ENCODE results near the gene LCP2. TPM values are rescaled to one million over a fixed set of nuclear protein-coding genes. Genes with fewer than 3 reads are reported as not detected.

The LCP2 gene
- total RNA-seq, 1 donor from 2014 or later: 0.09 TPM

DNA sequence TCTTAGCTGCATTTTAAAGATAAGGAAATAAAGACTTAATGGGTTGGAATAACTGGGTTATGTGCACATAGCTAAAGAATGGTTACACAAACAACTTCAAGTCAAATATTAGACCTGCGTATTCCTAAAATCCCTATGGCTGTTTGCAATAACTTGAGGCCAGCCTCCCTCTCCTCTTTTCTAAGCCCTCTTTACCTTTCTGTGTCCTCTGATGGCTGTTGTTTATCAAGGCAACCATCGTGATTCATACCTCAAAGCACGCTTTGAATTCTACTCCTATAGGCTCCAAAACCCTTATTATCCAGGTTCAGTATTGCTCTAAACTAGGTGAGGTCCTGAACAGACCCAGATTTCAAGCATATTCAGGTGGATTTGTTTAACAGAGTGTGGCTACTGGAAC lies 45.6 kb upstream of the LCP2 start:
- Histone ChIP-seq H3K9me3 (ENCODE audit: insufficient read depth, low read depth, low read length) (peaks cover 4% of the 10 kb centered on the region), H3K27ac (ENCODE audit: low read depth, low read length) (no peak overlapping the region), H3K79me2 (ENCODE audit: insufficient read depth, low read length) (no peaks in the 10 kb centered on the region), H4K20me1 (ENCODE audit: insufficient read depth, low read length) (no peaks in the 10 kb centered on the region), H3K9ac (ENCODE audit: low read length) (no peak overlapping the region), H3K4me2 (ENCODE audit: low read length) (no peak overlapping the region), H2AFZ (ENCODE audit: low read depth, low read length) (no peak overlapping the region), H3K4me3 (ENCODE audit: insufficient read depth, low read depth, low read length) (no peak overlapping the region), H3K36me3 (ENCODE audit: insufficient read depth, low read length) (no peaks in the 10 kb centered on the region), H3K27me3 (ENCODE audit: insufficient read depth, low read length) (peaks cover 3% of the 10 kb centered on the region), H3K4me1 (ENCODE audit: insufficient read depth, low read length) (no peaks in the 10 kb centered on the region)
- Mint-ChIP-seq H3K4me1 (ENCODE audit: low read depth, unreplicated experiment) (no peaks in the 10 kb centered on the region), H3K27me3 (ENCODE audit: low read depth, unreplicated experiment) (peaks cover 15% of the 10 kb centered on the region), H3K36me3 (ENCODE audit: low read depth, unreplicated experiment) (no peaks in the 10 kb centered on the region), H3K9me3 (ENCODE audit: unreplicated experiment) (peaks cover 4% of the 10 kb centered on the region), H3K27ac (ENCODE audit: unreplicated experiment) (no peak overlapping the region), H3K4me3 (ENCODE audit: unreplicated experiment) (no peak overlapping the region)
- FAIRE-seq: no peak
- no peak for TF ChIP-seq EZH2 (IDR thresholded peaks at IDR 0.05; ENCODE audit: insufficient read depth, low read length)
- TF ChIP-seq, protein P1, sequence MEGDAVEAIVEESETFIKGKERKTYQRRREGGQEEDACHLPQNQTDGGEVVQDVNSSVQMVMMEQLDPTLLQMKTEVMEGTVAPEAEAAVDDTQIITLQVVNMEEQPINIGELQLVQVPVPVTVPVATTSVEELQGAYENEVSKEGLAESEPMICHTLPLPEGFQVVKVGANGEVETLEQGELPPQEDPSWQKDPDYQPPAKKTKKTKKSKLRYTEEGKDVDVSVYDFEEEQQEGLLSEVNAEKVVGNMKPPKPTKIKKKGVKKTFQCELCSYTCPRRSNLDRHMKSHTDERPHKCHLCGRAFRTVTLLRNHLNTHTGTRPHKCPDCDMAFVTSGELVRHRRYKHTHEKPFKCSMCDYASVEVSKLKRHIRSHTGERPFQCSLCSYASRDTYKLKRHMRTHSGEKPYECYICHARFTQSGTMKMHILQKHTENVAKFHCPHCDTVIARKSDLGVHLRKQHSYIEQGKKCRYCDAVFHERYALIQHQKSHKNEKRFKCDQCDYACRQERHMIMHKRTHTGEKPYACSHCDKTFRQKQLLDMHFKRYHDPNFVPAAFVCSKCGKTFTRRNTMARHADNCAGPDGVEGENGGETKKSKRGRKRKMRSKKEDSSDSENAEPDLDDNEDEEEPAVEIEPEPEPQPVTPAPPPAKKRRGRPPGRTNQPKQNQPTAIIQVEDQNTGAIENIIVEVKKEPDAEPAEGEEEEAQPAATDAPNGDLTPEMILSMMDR (IDR thresholded peaks at IDR 0.05; ENCODE audit: insufficient read depth, low read depth, low read length): no peak
- DNase-seq (ENCODE audit: low read depth): no peak

DNA sequence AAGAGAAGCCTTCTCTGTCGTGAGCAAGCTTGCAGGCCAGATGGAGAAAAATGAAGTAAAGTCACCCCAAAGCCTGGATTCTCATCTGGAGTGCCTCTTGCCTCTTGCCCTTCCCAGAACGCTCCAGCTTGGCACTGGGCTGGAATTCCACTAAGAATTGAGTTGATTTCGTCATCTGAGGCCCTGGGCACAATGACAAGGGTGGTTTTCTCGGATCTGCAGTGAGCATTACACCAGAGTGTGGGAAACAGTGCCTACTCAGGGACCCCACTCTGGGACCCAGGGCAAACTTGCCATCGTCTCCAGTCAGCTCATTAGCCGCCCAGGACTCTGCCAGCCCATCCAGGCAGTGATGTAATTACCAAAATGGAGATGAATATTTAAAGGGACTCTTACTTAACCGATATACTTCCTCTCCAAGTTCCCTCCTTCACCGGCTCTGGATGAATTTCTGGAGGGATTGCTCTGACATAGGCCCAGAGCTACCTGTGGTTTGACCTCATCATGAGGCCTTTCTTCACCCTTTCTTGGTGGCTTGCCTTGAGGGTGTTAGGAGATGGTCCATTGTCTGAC lies 44.7 kb upstream of the LCP2 start:
- TF ChIP-seq, protein P1 (IDR thresholded peaks at IDR 0.05; ENCODE audit: insufficient read depth, low read depth, low read length): no peak
- TF ChIP-seq EZH2 (IDR thresholded peaks at IDR 0.05; ENCODE audit: insufficient read depth, low read length): no peak
- peaks cover 19% of the 10 kb centered on the region for H3K27me3 Mint-ChIP-seq (ENCODE audit: low read depth, unreplicated experiment)
- Histone ChIP-seq H3K9me3 (ENCODE audit: insufficient read depth, low read depth, low read length) (peaks cover 4% of the 10 kb centered on the region), H4K20me1 (ENCODE audit: insufficient read depth, low read length) (no peaks in the 10 kb centered on the region), H2AFZ (ENCODE audit: low read depth, low read length) (no peak overlapping the region), H3K27me3 (ENCODE audit: insufficient read depth, low read length) (no peaks in the 10 kb centered on the region), H3K27ac (ENCODE audit: low read depth, low read length) (no peak overlapping the region), H3K79me2 (ENCODE audit: insufficient read depth, low read length) (no peaks in the 10 kb centered on the region), H3K4me2 (ENCODE audit: low read length) (no peak overlapping the region), H3K9ac (ENCODE audit: low read length) (no peak overlapping the region), H3K36me3 (ENCODE audit: insufficient read depth, low read length) (no peaks in the 10 kb centered on the region), H3K4me1 (ENCODE audit: insufficient read depth, low read length) (no peaks in the 10 kb centered on the region), H3K4me3 (ENCODE audit: insufficient read depth, low read depth, low read length) (no peak overlapping the region)
- H3K27ac Mint-ChIP-seq (ENCODE audit: unreplicated experiment): no peak overlapping the region
- no peaks in the 10 kb centered on the region for H3K4me1 Mint-ChIP-seq (ENCODE audit: low read depth, unreplicated experiment)
- H3K4me3 Mint-ChIP-seq (ENCODE audit: unreplicated experiment): no peak overlapping the region
- FAIRE-seq (no peak), DNase-seq (ENCODE audit: low read depth) (no peak)
- H3K9me3 Mint-ChIP-seq (ENCODE audit: unreplicated experiment): peaks cover 4% of the 10 kb centered on the region
- no peaks in the 10 kb centered on the region for H3K36me3 Mint-ChIP-seq (ENCODE audit: low read depth, unreplicated experiment)

DNA sequence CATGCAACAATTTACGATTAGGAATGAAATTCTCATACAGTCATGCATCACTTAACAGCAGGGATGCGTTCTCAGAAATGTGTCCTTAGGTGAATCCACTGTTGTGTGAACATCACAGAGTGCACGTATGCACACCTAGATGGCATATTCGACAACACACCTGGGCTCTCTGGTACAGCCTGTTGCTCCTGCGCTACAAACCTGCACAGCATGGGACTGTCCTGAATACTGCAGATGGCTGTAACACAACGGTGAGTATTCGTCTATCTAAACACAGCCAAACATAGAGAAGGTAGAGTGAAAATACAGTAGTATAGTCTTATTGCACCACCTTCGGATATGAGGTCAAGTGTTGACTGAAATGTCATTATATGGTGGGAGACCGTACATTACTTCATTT lies 44.0 kb upstream of the LCP2 start:
- TF ChIP-seq, protein P1 (IDR thresholded peaks at IDR 0.05; ENCODE audit: insufficient read depth, low read depth, low read length): no peak
- TF ChIP-seq EZH2 (IDR thresholded peaks at IDR 0.05; ENCODE audit: insufficient read depth, low read length): no peak
- no peak for FAIRE-seq

More for the DNA sequence above, 44.0 kb upstream of the LCP2 start:
- H3K27ac ChIP-seq (ENCODE audit: low read depth, low read length): no peak overlapping the region
- Mint-ChIP-seq H3K36me3 (ENCODE audit: low read depth, unreplicated experiment) (no peaks in the 10 kb centered on the region), H3K4me3 (ENCODE audit: unreplicated experiment) (no peak overlapping the region), H3K27ac (ENCODE audit: unreplicated experiment) (no peak overlapping the region), H3K27me3 (ENCODE audit: low read depth, unreplicated experiment) (peaks cover 21% of the 10 kb centered on the region), H3K9me3 (ENCODE audit: unreplicated experiment) (peaks cover 4% of the 10 kb centered on the region), H3K4me1 (ENCODE audit: low read depth, unreplicated experiment) (no peaks in the 10 kb centered on the region)
- H3K4me1 ChIP-seq (ENCODE audit: insufficient read depth, low read length): no peaks in the 10 kb centered on the region
- no peaks in the 10 kb centered on the region for H3K36me3 ChIP-seq (ENCODE audit: insufficient read depth, low read length)
- H3K9ac ChIP-seq (ENCODE audit: low read length): no peak overlapping the region
- H3K27me3 ChIP-seq (ENCODE audit: insufficient read depth, low read length): no peaks in the 10 kb centered on the region
- H3K4me3 ChIP-seq (ENCODE audit: insufficient read depth, low read depth, low read length): no peak overlapping the region
- no peak overlapping the region for H2AFZ ChIP-seq (ENCODE audit: low read depth, low read length)
- no peaks in the 10 kb centered on the region for H3K79me2 ChIP-seq (ENCODE audit: insufficient read depth, low read length)
- DNase-seq (ENCODE audit: low read depth): no peak
- no peak overlapping the region for H3K4me2 ChIP-seq (ENCODE audit: low read length)
- H3K9me3 ChIP-seq (ENCODE audit: insufficient read depth, low read depth, low read length): peaks cover 4% of the 10 kb centered on the region
- no peaks in the 10 kb centered on the region for H4K20me1 ChIP-seq (ENCODE audit: insufficient read depth, low read length)
